Measurements from ENCODE around the gene TBC1D16.

TBC1D16 gene

GRCh38 chr17:79942011-79942405 lies 93.7 kb downstream of the TBC1D16 start:
- TF ChIP-seq MYC (IDR thresholded peaks at IDR 0.05; ENCODE audit: low read depth, low read length) (no peak), CTCF (IDR thresholded peaks at IDR 0.05; ENCODE audit: low read depth, low read length) (no peak), POLR2A (IDR thresholded peaks at IDR 0.05; ENCODE audit: extremely low read depth, insufficient read length) (no peak), MAX (IDR thresholded peaks at IDR 0.05; ENCODE audit: low read depth, low read length) (no peak)
- no peak for DNase-seq (ENCODE audit: low read depth)
- H3K4me3 ChIP-seq (ENCODE audit: low read depth, low read length): no peak overlapping the region

- no peak overlapping the region for H3K4me3 ChIP-seq (ENCODE audit: low read depth, low read length)
- DNase-seq (ENCODE audit: low read depth): no peak
- TF ChIP-seq MAX (IDR thresholded peaks at IDR 0.05; ENCODE audit: low read depth, low read length): no peak
These were observed 94.3 kb downstream of the TBC1D16 start for GRCh38 chr17:79941088-79942010.

GRCh38 chr17:79940459-79941087 lies 95.1 kb downstream of the TBC1D16 start:
- H3K4me3 ChIP-seq (ENCODE audit: low read depth, low read length): no peak overlapping the region
- no peak for DNase-seq (ENCODE audit: low read depth)
- no peak for TF ChIP-seq CTCF (IDR thresholded peaks at IDR 0.05; ENCODE audit: low read depth, low read length)
- TF ChIP-seq MAX (IDR thresholded peaks at IDR 0.05; ENCODE audit: low read depth, low read length): no peak
- no peak for TF ChIP-seq POLR2A (IDR thresholded peaks at IDR 0.05; ENCODE audit: extremely low read depth, insufficient read length)

GRCh38 chr17:79939755-79940458 lies 95.8 kb downstream of the TBC1D16 start:
- TF ChIP-seq MYC (IDR thresholded peaks at IDR 0.05; ENCODE audit: low read depth, low read length) (no peak), CTCF (IDR thresholded peaks at IDR 0.05; ENCODE audit: low read depth, low read length) (no peak), MAX (IDR thresholded peaks at IDR 0.05; ENCODE audit: low read depth, low read length) (no peak), POLR2A (IDR thresholded peaks at IDR 0.05; ENCODE audit: extremely low read depth, insufficient read length) (no peak)
- DNase-seq (ENCODE audit: low read depth): no peak
- no peak overlapping the region for H3K4me3 ChIP-seq (ENCODE audit: low read depth, low read length)

- DNase-seq (ENCODE audit: low read depth): no peak
- TF ChIP-seq MYC (IDR thresholded peaks at IDR 0.05; ENCODE audit: low read depth, low read length) (no peak), POLR2A (IDR thresholded peaks at IDR 0.05; ENCODE audit: extremely low read depth, insufficient read length) (no peak), CTCF (IDR thresholded peaks at IDR 0.05; ENCODE audit: low read depth, low read length) (no peak), MAX (IDR thresholded peaks at IDR 0.05; ENCODE audit: low read depth, low read length) (no peak)
- H3K4me3 ChIP-seq (ENCODE audit: low read depth, low read length): no peak overlapping the region
These were observed 96.6 kb downstream of the TBC1D16 start for GRCh38 chr17:79939094-79939435.
